Loucy (cell line): ENCODE measurements around the gene IGF1R.

Experiments
- CTCF ChIP-seq: fragments of 200-600 bp; sonication (generic); conservative IDR thresholded peaks from 2 replicates; pipeline ENCODE4 v1.5.1; 2014; ENCODE audit warnings: mild to moderate bottlenecking, antibody characterized with exemption, low read length
- EZH2phosphoT487 ChIP-seq: fragments of 200-600 bp; IDR thresholded peaks from 2 replicates; pipeline ENCODE4 v1.6.1; 2018; ENCODE audit warnings: antibody characterized with exemption, mild to moderate bottlenecking, moderate library complexity, borderline replicate concordance

GRCh38 chr15:98805434-98806274, 157.3 kb downstream of the IGF1R start:
- TF ChIP-seq CTCF: peak; percentile 35; the same call in 1 of the 2 replicates
- TF ChIP-seq EZH2phosphoT487: no peak
